Peyer's patch (tissue), 4 donors: ENCODE results near the gene PARVA.

Experiments used
- POLR2A ChIP-seq, 2 donors: fragments of 450-650 bp; IDR thresholded peaks; one replicate each; pipeline ENCODE4 v1.5.1; 2017; ENCODE audit warnings: antibody characterized with exemption in 2 of 2, mild to moderate bottlenecking in 2 of 2, moderate library complexity in 2 of 2
- TF ChIP-seq, protein P1 (sequence below), 6 experiments: fragments of 450-650 bp in 4 of 6; fragments of 200-600 bp in 2 of 6; sonication (generic) in 1 of 6; IDR thresholded peaks; one replicate each; pipeline ENCODE4 v1.5.1; 2017 to 2019; ENCODE audit warnings: antibody characterized with exemption in 6 of 6, mild to moderate bottlenecking in 3 of 6, moderate library complexity in 1 of 6

GRCh38 chr11:12512826-12513395 is 135.5 kb downstream of the PARVA start:
- TF ChIP-seq POLR2A (IDR thresholded peaks at IDR 0.05), result no peak
- TF ChIP-seq, protein P1, sequence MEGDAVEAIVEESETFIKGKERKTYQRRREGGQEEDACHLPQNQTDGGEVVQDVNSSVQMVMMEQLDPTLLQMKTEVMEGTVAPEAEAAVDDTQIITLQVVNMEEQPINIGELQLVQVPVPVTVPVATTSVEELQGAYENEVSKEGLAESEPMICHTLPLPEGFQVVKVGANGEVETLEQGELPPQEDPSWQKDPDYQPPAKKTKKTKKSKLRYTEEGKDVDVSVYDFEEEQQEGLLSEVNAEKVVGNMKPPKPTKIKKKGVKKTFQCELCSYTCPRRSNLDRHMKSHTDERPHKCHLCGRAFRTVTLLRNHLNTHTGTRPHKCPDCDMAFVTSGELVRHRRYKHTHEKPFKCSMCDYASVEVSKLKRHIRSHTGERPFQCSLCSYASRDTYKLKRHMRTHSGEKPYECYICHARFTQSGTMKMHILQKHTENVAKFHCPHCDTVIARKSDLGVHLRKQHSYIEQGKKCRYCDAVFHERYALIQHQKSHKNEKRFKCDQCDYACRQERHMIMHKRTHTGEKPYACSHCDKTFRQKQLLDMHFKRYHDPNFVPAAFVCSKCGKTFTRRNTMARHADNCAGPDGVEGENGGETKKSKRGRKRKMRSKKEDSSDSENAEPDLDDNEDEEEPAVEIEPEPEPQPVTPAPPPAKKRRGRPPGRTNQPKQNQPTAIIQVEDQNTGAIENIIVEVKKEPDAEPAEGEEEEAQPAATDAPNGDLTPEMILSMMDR (IDR thresholded peaks at IDR 0.05), result no peak
